Breast epithelium (tissue), 4 donors: ENCODE results near the gene ENO3. TPM values are rescaled to one million over a fixed set of nuclear protein-coding genes. Genes with fewer than 3 reads are reported as not detected.

Source experiments
- DNase-seq, 2 donors: peaks; one replicate each; pipeline ENCODE4 v3.0.0-alpha.2; 2019; ENCODE audit warnings: low spot score in 2 of 2
- H3K27ac ChIP-seq, 2 donors: fragments of 200-600 bp; sonication (generic) in 1 of 2; one replicate each; pipeline ENCODE4 v1.5.1; 2016 to 2019; ENCODE audit warnings: mild to moderate bottlenecking in 1 of 2
- H3K27me3 ChIP-seq, 2 donors: fragments of 200-600 bp; sonication (generic) in 1 of 2; one replicate each; pipeline versions ENCODE4 v1.5.1 to v1.6.0; 2017 to 2019; ENCODE audit warnings: control low read depth in 1 of 2, mild to moderate bottlenecking in 1 of 2
- H3K36me3 ChIP-seq: fragments of 200-600 bp; one replicate; pipeline ENCODE4 v1.5.1; 2019
- H3K4me1 ChIP-seq, 2 donors: fragments of 200-600 bp; sonication (generic); one replicate each; pipeline ENCODE4 v1.5.1; 2016 to 2019; ENCODE audit warnings: control low read depth in 1 of 2
- H3K4me3 ChIP-seq, 3 donors: fragments of 200-600 bp; sonication (generic); 1 replicate in 2 of 3; 2 replicates in 1 of 3; pipeline ENCODE4 v1.5.1; 2016 to 2019; ENCODE audit warnings: mild to moderate bottlenecking in 3 of 3, moderate library complexity in 2 of 3
- H3K9me3 ChIP-seq, 2 donors: fragments of 200-600 bp; sonication (generic) in 1 of 2; one replicate each; pipeline ENCODE4 v1.5.1; 2016 to 2019; ENCODE audit warnings: control low read depth in 1 of 2
- POLR2A ChIP-seq: fragments of 450-650 bp; IDR thresholded peaks from one replicate; pipeline ENCODE4 v1.6.1; 2016; ENCODE audit warnings: antibody characterized with exemption, mild to moderate bottlenecking, moderate library complexity
- POLR2AphosphoS5 ChIP-seq, 3 donors: sonication (generic); formaldehyde crosslinking; IDR thresholded peaks; one replicate each; pipeline ENCODE4 v1.6.1; 2017; ENCODE audit warnings: antibody characterized with exemption in 3 of 3
- intact Hi-C: fragments of 100-400 bp; cut with DNase I; formaldehyde crosslinking; loops from one replicate; pipeline ENCODE4 v1.15.1; 2023; ENCODE audit warnings: low total_unique reads
- total RNA-seq, 3 donors: library from RNA; depleted of rRNA; stranded (reverse); fragments of >200 nt; gene quantifications; one replicate each; pipeline ENCODE4 v1.1.0, GENCODE V29; 2016
- TF ChIP-seq, protein P1 (sequence below), 3 donors: fragments of 450-650 bp; IDR thresholded peaks; one replicate each; pipeline ENCODE4 v1.5.1; 2016 to 2017; ENCODE audit warnings: antibody characterized with exemption in 3 of 3, mild to moderate bottlenecking in 3 of 3, moderate library complexity in 3 of 3

Gene ENO3
- total RNA-seq, 3 donors from 2014 or later, result 1.6 to 4.6 (median 3.1) TPM

GRCh38 chr17:4997302-4998026, 46.5 kb downstream of the ENO3 start, which contains the start of the genes INCA1 and KIF1C:
INCA1 (minus strand) TSS chr17:4997522; CDS start chr17:4994437, 3,085 bp downstream.
KIF1C (plus strand) TSS chr17:4997950; CDS start chr17:5000247, 2,297 bp downstream.
- TF ChIP-seq, protein P1, sequence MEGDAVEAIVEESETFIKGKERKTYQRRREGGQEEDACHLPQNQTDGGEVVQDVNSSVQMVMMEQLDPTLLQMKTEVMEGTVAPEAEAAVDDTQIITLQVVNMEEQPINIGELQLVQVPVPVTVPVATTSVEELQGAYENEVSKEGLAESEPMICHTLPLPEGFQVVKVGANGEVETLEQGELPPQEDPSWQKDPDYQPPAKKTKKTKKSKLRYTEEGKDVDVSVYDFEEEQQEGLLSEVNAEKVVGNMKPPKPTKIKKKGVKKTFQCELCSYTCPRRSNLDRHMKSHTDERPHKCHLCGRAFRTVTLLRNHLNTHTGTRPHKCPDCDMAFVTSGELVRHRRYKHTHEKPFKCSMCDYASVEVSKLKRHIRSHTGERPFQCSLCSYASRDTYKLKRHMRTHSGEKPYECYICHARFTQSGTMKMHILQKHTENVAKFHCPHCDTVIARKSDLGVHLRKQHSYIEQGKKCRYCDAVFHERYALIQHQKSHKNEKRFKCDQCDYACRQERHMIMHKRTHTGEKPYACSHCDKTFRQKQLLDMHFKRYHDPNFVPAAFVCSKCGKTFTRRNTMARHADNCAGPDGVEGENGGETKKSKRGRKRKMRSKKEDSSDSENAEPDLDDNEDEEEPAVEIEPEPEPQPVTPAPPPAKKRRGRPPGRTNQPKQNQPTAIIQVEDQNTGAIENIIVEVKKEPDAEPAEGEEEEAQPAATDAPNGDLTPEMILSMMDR (IDR thresholded peaks at IDR 0.05), result peak in 2 of 3 donors; percentile 27 to 36
- peak; percentile 71 for TF ChIP-seq POLR2A
- peak in 1 of 3 donors; percentile 61 for TF ChIP-seq POLR2AphosphoS5 (IDR thresholded peaks at IDR 0.05)
- H3K36me3 ChIP-seq, result no peaks in the 10 kb centered on the region
- H3K4me1 ChIP-seq, result peaks cover 9 to 12% of the 10 kb centered on the region in 2 donors
- H3K9me3 ChIP-seq, result no peaks in the 10 kb centered on the region
- H3K27ac ChIP-seq, result peak within 1 kb of the TSS; percentile 94
- intact Hi-C loops, result no loop called here
- peak within 1 kb of the TSS; percentile 78 to 93 (median 88) for H3K4me3 ChIP-seq
- no peaks in the 10 kb centered on the region for H3K27me3 ChIP-seq
- peak; percentile 85 to 93 for DNase-seq

DNA sequence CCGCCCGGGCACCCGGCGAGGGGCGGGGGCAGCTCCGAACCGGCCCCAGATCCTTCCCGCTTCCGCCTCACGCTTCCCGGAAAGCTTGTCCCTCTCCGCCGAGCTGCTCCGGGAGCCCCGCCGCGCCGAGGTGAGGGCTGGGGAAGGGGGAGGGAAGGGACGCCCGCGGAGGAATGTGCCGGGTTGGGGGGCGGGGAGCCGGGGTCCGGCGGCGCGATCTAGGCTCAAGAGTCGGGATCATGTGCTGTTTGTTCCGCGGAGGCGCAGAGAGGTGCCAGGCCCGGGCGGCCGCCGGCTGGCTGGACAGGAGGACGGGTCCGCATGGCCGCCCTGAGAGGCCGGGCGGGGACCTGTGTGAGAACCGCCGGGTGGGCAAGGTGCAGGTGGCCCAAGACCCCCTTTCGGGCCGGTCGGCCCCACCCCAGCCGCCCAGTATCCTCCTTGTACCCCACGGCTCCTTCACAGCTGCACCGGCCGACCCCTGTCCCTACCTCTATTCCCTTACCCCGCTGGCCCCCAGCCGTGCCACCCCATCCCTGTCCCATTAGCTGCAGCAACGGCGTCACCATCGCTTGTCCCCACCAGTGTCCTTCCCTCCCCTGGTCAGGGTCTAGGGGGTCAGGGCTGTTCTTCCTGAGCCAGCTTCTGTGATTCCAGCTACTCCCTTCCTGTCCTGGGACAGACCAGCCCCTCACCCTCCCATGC, 47.3 kb downstream of the ENO3 start:
- H3K36me3 ChIP-seq, result no peaks in the 10 kb centered on the region
- peak overlapping the region; percentile 78 to 93 (median 88) for H3K4me3 ChIP-seq
- H3K9me3 ChIP-seq, result no peaks in the 10 kb centered on the region
- DNase-seq, result peak in 1 of 2 donors; percentile 26
- peaks cover 9 to 12% of the 10 kb centered on the region in 2 donors for H3K4me1 ChIP-seq
- peak overlapping the region; percentile 94 for H3K27ac ChIP-seq
- H3K27me3 ChIP-seq, result no peaks in the 10 kb centered on the region
- intact Hi-C loops, result no loop called here
- TF ChIP-seq, protein P1 (IDR thresholded peaks at IDR 0.05), result no peak
- no peak for TF ChIP-seq POLR2AphosphoS5 (IDR thresholded peaks at IDR 0.05)
- no peak for TF ChIP-seq POLR2A

DNA sequence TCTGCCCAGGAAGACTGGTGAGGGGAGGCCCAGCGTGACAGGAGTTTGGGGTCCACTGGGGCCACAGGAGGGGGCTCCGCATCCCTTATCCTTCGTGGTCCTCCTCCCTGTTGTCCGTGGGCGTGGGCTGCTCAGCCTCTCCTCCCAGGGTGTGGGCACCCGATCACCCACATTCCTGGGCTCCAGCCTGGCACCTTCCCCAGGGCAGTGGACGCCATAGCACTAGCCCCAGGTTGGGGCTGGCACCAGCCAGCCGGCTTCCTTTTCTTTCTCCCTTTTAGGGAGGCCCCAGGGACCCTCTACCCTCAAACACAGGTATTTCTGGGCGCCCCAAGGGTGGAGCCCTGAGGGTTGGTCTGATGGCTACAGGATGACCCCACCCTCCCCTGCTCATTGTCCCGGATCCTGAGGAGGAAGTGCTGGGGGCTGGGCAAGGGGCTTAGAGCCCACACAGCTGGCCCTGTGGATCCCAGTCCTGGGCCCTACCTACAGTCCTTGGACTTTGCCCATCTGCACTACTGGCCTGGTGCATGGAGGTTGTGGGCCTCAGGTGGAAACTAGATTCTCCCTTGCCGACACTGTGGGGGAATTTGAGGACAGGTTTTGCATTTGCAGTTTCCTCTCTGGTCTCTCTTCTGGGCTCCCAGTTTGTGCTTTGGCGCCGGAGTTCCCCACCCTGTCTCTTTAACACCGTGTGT, 48.0 kb downstream of the ENO3 start:
- peak overlapping the region; percentile 78 to 93 (median 88) for H3K4me3 ChIP-seq
- no peaks in the 10 kb centered on the region for H3K36me3 ChIP-seq
- H3K27me3 ChIP-seq, result no peaks in the 10 kb centered on the region
- peak overlapping the region; percentile 94 for H3K27ac ChIP-seq
- intact Hi-C loops, result no loop called here
- DNase-seq, result peak in 1 of 2 donors; percentile 27
- peaks cover 9 to 12% of the 10 kb centered on the region in 2 donors for H3K4me1 ChIP-seq
- TF ChIP-seq, protein P1 (IDR thresholded peaks at IDR 0.05), result no peak
- TF ChIP-seq POLR2A, result no peak
- no peak for TF ChIP-seq POLR2AphosphoS5 (IDR thresholded peaks at IDR 0.05)
- no peaks in the 10 kb centered on the region for H3K9me3 ChIP-seq

DNA sequence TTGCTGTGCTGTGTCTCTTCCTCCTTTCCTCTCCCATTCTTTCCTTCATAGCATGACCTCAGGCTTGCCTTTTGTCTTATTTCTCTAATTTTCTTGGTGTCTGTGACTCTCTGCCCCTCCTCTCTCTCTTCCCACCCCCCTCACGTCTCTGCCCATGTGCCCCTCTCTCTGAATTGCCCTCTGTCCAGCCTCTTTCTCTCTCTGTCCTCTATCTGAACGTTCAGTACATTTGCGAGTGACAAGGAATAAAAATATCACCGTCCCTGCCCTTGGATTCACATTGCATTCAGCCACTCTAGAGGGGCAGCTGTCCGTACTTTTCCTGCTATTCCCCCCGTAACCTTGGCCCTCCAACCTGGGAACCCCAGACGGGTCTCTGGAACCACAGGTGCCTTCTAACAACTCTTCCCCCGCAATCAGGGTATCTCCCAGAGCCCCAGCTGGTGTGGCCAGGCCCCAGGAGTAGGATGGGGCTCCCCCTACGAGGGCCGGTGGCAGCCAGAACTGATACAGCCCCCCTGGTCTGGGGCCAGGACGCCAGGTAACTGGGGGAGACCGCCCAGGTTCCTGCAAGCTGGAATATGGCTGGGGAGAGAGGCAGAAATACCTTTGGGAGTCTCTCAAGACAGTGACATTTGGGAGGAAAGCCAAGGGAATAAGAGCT, 48.6 kb downstream of the ENO3 start:
- TF ChIP-seq, protein P1 (IDR thresholded peaks at IDR 0.05), result no peak
- TF ChIP-seq POLR2AphosphoS5 (IDR thresholded peaks at IDR 0.05), result no peak
- no peak for TF ChIP-seq POLR2A
- H3K27me3 ChIP-seq, result no peaks in the 10 kb centered on the region
- H3K36me3 ChIP-seq, result peaks cover 7% of the 10 kb centered on the region
- no peaks in the 10 kb centered on the region for H3K9me3 ChIP-seq
- peak overlapping the region; percentile 78 to 93 (median 88) for H3K4me3 ChIP-seq
- H3K27ac ChIP-seq, result peak overlapping the region in 1 of 2 donors; percentile 94
- no peak for DNase-seq
- intact Hi-C loops, result no loop called here
- peaks cover 9 to 12% of the 10 kb centered on the region in 2 donors for H3K4me1 ChIP-seq
